ENCODE results near the gene ISYNA1. TPM values are rescaled to one million over a fixed set of nuclear protein-coding genes. Genes with fewer than 3 reads are reported as not detected.

The ISYNA1 gene
- total and polyA plus RNA-seq, 4 donors: 4.7 to 41.9 (median 10.1) TPM

GRCh38 chr19:18421371-18421959 lies 16.5 kb downstream of the ISYNA1 start:
- Histone ChIP-seq H3K4me1 (ENCODE audit: control insufficient read depth in 4 of 4, insufficient read depth in 4 of 4, low read length in 3 of 4) (peaks cover 3 to 26% (median 15%) of the 10 kb centered on the region in 4 donors), H3K9ac (ENCODE audit: low read depth in 1 of 2, low read length in 2 of 2) (no peak overlapping the region), H3K4me3 (ENCODE audit: low read depth in 1 of 3, low read length in 3 of 3) (no peak overlapping the region), H3K27me3 (ENCODE audit: control insufficient read depth in 4 of 4, insufficient read depth in 4 of 4, low read length in 3 of 4) (no peaks in the 10 kb centered on the region), H3K36me3 (ENCODE audit: control insufficient read depth in 4 of 4, insufficient read depth in 3 of 4, low read depth in 1 of 4, low read length in 3 of 4) (no peaks in the 10 kb centered on the region), H3K9me3 (ENCODE audit: control insufficient read depth in 4 of 4, low read length in 3 of 4) (no peaks in the 10 kb centered on the region), H3K27ac (ENCODE audit: low read depth in 1 of 2, low read length in 2 of 2) (no peak overlapping the region)
- DNase-seq (ENCODE audit: low spot score): no peak
- 80% methylated on average over 12 of the region's 12 CpGs for WGBS
- TF ChIP-seq SP1 (IDR thresholded peaks at IDR 0.05) (no peak), NR2F2 (IDR thresholded peaks at IDR 0.05) (no peak), RAD21 (IDR thresholded peaks at IDR 0.05) (no peak), HNF4A (conservative IDR thresholded peaks at IDR 0.05) (no peak), ATF3 (IDR thresholded peaks at IDR 0.05) (no peak), JUND (IDR thresholded peaks at IDR 0.05) (no peak), RXRA (IDR thresholded peaks at IDR 0.05) (no peak), HNF4G (IDR thresholded peaks at IDR 0.05) (no peak), EGR1 (IDR thresholded peaks at IDR 0.05; ENCODE audit: low read depth in 2 of 2) (no peak)

- no peak for DNase-seq (ENCODE audit: low spot score)
- Histone ChIP-seq H3K4me3 (ENCODE audit: low read depth in 1 of 3, low read length in 3 of 3) (no peak overlapping the region), H3K9me3 (ENCODE audit: control insufficient read depth in 4 of 4, low read length in 3 of 4) (no peaks in the 10 kb centered on the region), H3K27me3 (ENCODE audit: control insufficient read depth in 4 of 4, insufficient read depth in 4 of 4, low read length in 3 of 4) (no peaks in the 10 kb centered on the region), H3K4me1 (ENCODE audit: control insufficient read depth in 4 of 4, insufficient read depth in 4 of 4, low read length in 3 of 4) (peaks cover 3 to 31% (median 17%) of the 10 kb centered on the region in 4 donors), H3K36me3 (ENCODE audit: control insufficient read depth in 4 of 4, insufficient read depth in 3 of 4, low read depth in 1 of 4, low read length in 3 of 4) (no peaks in the 10 kb centered on the region), H3K9ac (ENCODE audit: low read depth in 1 of 2, low read length in 2 of 2) (no peak overlapping the region), H3K27ac (ENCODE audit: low read depth in 1 of 2, low read length in 2 of 2) (peak overlapping the region in 1 of 2 donors; percentile 94)
- TF ChIP-seq NR2F2 (IDR thresholded peaks at IDR 0.05): no peak
- no peak for TF ChIP-seq JUND (IDR thresholded peaks at IDR 0.05)
- no peak for TF ChIP-seq RAD21 (IDR thresholded peaks at IDR 0.05)
- TF ChIP-seq GABPA (IDR thresholded peaks at IDR 0.05 in 1 of 2, conservative IDR thresholded peaks at IDR 0.05 in 1 of 2): no peak
- 70% methylated on average over 2 of the region's 2 CpGs for WGBS
Measured at GRCh38 chr19:18420930-18421329, 17.0 kb downstream of the ISYNA1 start.

DNA sequence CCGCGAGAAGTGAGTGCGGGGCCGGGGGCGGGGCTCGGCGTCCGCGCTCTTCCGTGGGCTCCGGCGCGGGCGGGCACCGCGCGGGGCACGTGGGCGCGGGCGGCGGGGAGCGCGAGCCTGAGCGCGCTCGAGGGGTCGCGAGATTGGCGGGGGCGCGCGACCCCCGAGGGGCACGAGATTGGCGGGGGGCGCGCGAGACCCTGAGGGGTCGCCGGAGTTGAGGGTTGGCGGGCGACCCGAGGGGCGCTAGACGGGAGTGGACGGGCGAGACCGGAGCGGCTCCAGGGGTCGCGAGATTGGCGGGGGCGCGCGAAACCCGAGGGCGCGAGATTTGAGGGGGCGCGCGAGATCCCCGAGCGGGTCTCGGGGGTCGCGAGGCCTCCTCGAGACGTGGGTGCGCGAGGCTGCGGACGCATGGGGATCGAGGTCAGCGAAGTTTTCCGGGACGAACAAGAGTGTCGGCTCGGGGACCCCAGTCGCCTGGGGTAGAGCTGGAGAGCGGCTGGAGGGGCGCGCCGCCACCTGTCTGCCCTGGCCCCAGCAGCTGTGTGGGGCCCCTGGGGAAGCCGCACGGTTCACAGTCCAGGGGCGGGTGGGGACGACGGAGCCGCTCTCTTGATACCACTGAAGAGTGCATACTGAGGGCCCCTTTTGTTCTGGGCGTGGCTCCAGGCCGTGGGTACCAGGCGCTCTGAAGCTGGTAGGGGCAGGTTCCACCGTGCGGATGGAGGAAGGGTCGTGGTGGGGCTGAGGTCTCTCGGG lies 18.1 kb downstream of the ISYNA1 start:
- H3K4me1 ChIP-seq (ENCODE audit: control insufficient read depth in 4 of 4, insufficient read depth in 4 of 4, low read length in 3 of 4): peaks cover 3 to 40% (median 21%) of the 10 kb centered on the region in 4 donors
- H3K27ac ChIP-seq (ENCODE audit: low read depth in 1 of 2, low read length in 2 of 2): peak overlapping the region; percentile 32 to 94
- H3K36me3 ChIP-seq (ENCODE audit: control insufficient read depth in 4 of 4, insufficient read depth in 3 of 4, low read depth in 1 of 4, low read length in 3 of 4): no peaks in the 10 kb centered on the region
- no peaks in the 10 kb centered on the region for H3K9me3 ChIP-seq (ENCODE audit: control insufficient read depth in 4 of 4, low read length in 3 of 4)
- no peak for TF ChIP-seq RAD21 (IDR thresholded peaks at IDR 0.05)
- TF ChIP-seq, protein P1, sequence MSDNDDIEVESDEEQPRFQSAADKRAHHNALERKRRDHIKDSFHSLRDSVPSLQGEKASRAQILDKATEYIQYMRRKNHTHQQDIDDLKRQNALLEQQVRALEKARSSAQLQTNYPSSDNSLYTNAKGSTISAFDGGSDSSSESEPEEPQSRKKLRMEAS (IDR thresholded peaks at IDR 0.05): no peak
- TF ChIP-seq SP1 (IDR thresholded peaks at IDR 0.05): no peak
- TF ChIP-seq RXRA (IDR thresholded peaks at IDR 0.05): no peak
- TF ChIP-seq NR2F2 (IDR thresholded peaks at IDR 0.05): no peak
- TF ChIP-seq FOXA2 (IDR thresholded peaks at IDR 0.05): no peak
- H3K4me3 ChIP-seq (ENCODE audit: low read depth in 1 of 3, low read length in 3 of 3): peak overlapping the region; percentile 41 to 80 (median 72)
- H3K9ac ChIP-seq (ENCODE audit: low read depth in 1 of 2, low read length in 2 of 2): no peak overlapping the region
- 12% methylated on average over 97 of the region's 97 CpGs for WGBS
- DNase-seq (ENCODE audit: low spot score): peak; percentile 59
- no peaks in the 10 kb centered on the region for H3K27me3 ChIP-seq (ENCODE audit: control insufficient read depth in 4 of 4, insufficient read depth in 4 of 4, low read length in 3 of 4)

Measured in liver (tissue), 9 donors.